MCF 10A (cell line): ENCODE data around the gene NCBP1. TPM values are rescaled to one million over a fixed set of nuclear protein-coding genes. Genes with fewer than 3 reads are reported as not detected.

Experiments used
- BruUV-seq: library from RNA; stranded (reverse); fragments of 400-500 nt; replicated peaks from 2 replicates; lab custom pipeline; 2021; lab: Mats Ljungman, UMichigan
- CTCF ChIA-PET: fragments of 300-600 bp; sonication (Branson Sonifier 250); formaldehyde crosslinking; extraction: SDS; loops from one replicate; lab custom pipeline; 2021; ENCODE audit warnings: antibody characterized with exemption, inconsistent platforms; lab: Yijun Ruan, JAX
- POLR2A ChIA-PET: fragments of 300-600, 350-650 bp; sonication (Branson Sonifier 250); formaldehyde crosslinking; extraction: SDS; loops from one replicate; lab custom pipeline; 2020; ENCODE audit warnings: antibody characterized with exemption, inconsistent platforms; lab: Yijun Ruan, JAX
- DNase-seq: peaks from one replicate; pipeline ENCODE4 v3.0.0-alpha.2; 2018; ENCODE audit not compliant: unreplicated experiment
- H3K27ac Mint-ChIP-seq: one replicate; pipeline ENCODE4 v1.8.0; 2022; ENCODE audit warnings: mild to moderate bottlenecking, low read depth, mixed read lengths; ENCODE audit not compliant: unreplicated experiment
- H3K27me3 Mint-ChIP-seq: one replicate; pipeline ENCODE4 v1.8.0; 2022; ENCODE audit warnings: mixed read lengths; ENCODE audit not compliant: insufficient read depth, unreplicated experiment
- H3K36me3 Mint-ChIP-seq: one replicate; pipeline ENCODE4 v1.8.0; 2022; ENCODE audit warnings: mild to moderate bottlenecking, moderate library complexity, mixed read lengths; ENCODE audit not compliant: insufficient read depth, unreplicated experiment
- H3K4me1 Mint-ChIP-seq: one replicate; pipeline ENCODE4 v1.8.0; 2022; ENCODE audit warnings: mixed read lengths; ENCODE audit not compliant: insufficient read depth, unreplicated experiment
- H3K4me3 Mint-ChIP-seq: one replicate; pipeline ENCODE4 v1.8.0; 2022; ENCODE audit warnings: mild to moderate bottlenecking, moderate library complexity, mixed read lengths; ENCODE audit not compliant: unreplicated experiment
- H3K9me3 Mint-ChIP-seq: one replicate; pipeline ENCODE4 v1.8.0; 2022; ENCODE audit warnings: mixed read lengths; ENCODE audit not compliant: unreplicated experiment
- CTCF ChIP-seq: fragments of 200-600 bp; IDR thresholded peaks from one replicate; pipeline ENCODE4 v1.8.0; 2022; ENCODE audit warnings: antibody characterized with exemption, mild to moderate bottlenecking; ENCODE audit not compliant: unreplicated experiment
- intact Hi-C: fragments of 100-400 bp; cut with micrococcal nuclease; formaldehyde crosslinking; loops from 2 replicates; pipeline ENCODE4 v1.14.1; 2022
- total RNA-seq: library from RNA; stranded (reverse); gene quantifications from 2 replicates; pipeline ENCODE4 v1.2.3, GENCODE V29; 2022

NCBP1 gene
- total RNA-seq, 1 experiment from 2014 or later = 38.7 TPM

DNA sequence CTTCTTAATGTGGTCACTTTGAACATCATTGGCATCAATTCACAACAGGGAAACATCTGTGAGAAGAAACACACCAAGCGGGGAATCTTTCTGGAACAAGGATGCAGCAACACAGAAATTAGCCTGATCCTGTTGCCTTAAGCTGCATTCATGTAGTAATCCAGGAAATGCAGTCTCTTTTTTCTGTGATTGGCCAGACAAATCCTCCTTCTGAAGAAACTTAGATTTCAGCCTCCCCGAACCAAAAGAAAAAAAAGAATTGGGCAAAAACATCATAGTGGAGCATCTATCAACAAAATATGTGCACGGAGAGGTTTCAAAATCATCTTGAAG is 70.7 kb downstream of the NCBP1 start:
- TF ChIP-seq CTCF = no peak
- Mint-ChIP-seq H3K4me3 (peak overlapping the region; percentile 60), H3K4me1 (peaks cover 32% of the 10 kb centered on the region), H3K27ac (peak overlapping the region; percentile 97), H3K9me3 (no peaks in the 10 kb centered on the region), H3K36me3 (no peaks in the 10 kb centered on the region), H3K27me3 (no peaks in the 10 kb centered on the region)
- BruUV-seq = no TSS peak
- CTCF ChIA-PET = interaction anchor here (0.5 to 3.6 kb wide), 9 partner anchors 11 to 1506 kb away, joined by 3 to 45 read pairs (median 4); partner anchors contain the start of gene TRMO
- intact Hi-C loops = no loop called here
- DNase-seq = no peak
- POLR2A ChIA-PET = interaction anchor here (0.7 to 3.1 kb wide), 12 partner anchors 8 to 353 kb away, joined by 3 to 18 read pairs (median 4); partner anchors contain the start of genes TRMO and XPA

DNA sequence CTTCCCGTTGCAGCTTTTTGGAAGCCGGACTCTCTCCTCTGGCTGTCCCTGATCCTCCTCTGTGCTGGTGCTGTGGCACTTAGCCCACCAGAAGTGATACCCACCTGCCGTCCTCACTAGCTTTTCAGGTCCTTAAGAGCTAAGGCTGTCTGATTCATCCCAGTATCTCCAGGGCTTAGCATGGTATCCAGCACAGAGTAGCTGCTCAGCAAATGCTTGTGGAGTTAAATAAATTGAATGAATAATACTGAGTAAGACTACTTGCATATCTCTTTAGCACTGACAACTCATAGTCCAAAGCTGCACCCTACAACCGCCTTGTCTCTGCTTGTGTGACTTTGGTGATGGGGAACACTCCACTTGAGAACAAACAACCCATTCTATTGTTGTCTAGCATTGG is 71.2 kb downstream of the NCBP1 start:
- H3K36me3 Mint-ChIP-seq = no peaks in the 10 kb centered on the region
- no peaks in the 10 kb centered on the region for H3K9me3 Mint-ChIP-seq
- TF ChIP-seq CTCF = no peak
- H3K27me3 Mint-ChIP-seq = no peaks in the 10 kb centered on the region
- no TSS peak for BruUV-seq
- no peak overlapping the region for H3K4me3 Mint-ChIP-seq
- intact Hi-C loops = no loop called here
- CTCF ChIA-PET = interaction anchor here (0.5 to 3.6 kb wide), 13 partner anchors 9 to 1506 kb away, joined by 3 to 45 read pairs (median 4); partner anchors contain the start of gene TRMO
- H3K27ac Mint-ChIP-seq = peak overlapping the region; percentile 97
- peaks cover 32% of the 10 kb centered on the region for H3K4me1 Mint-ChIP-seq
- POLR2A ChIA-PET = interaction anchor here (0.5 to 3.1 kb wide), 10 partner anchors 9 to 353 kb away, joined by 3 to 18 read pairs (median 4); partner anchors contain the start of genes TRMO and XPA
- no peak for DNase-seq

- ChIA-PET CTCF (interaction anchor here (0.6 to 3.6 kb wide), 10 partner anchors 8 to 275 kb away, joined by 3 to 45 read pairs (median 4); partner anchors contain the start of gene TRMO), POLR2A (interaction anchor here (0.6 to 3.1 kb wide), 2 partner anchors 9 to 69 kb away, joined by 3 to 17 read pairs; partner anchors contain the start of gene XPA)
- H3K9me3 Mint-ChIP-seq = no peaks in the 10 kb centered on the region
- peaks cover 32% of the 10 kb centered on the region for H3K4me1 Mint-ChIP-seq
- H3K36me3 Mint-ChIP-seq = no peaks in the 10 kb centered on the region
- TF ChIP-seq CTCF = no peak
- peak overlapping the region; percentile 2 for H3K27ac Mint-ChIP-seq
- no TSS peak for BruUV-seq
- no peaks in the 10 kb centered on the region for H3K27me3 Mint-ChIP-seq
- no peak overlapping the region for H3K4me3 Mint-ChIP-seq
- intact Hi-C loops = no loop called here
- DNase-seq = peak; percentile 22
These were observed 71.8 kb downstream of the NCBP1 start for GRCh38 chr9:97705354-97705950.

DNA sequence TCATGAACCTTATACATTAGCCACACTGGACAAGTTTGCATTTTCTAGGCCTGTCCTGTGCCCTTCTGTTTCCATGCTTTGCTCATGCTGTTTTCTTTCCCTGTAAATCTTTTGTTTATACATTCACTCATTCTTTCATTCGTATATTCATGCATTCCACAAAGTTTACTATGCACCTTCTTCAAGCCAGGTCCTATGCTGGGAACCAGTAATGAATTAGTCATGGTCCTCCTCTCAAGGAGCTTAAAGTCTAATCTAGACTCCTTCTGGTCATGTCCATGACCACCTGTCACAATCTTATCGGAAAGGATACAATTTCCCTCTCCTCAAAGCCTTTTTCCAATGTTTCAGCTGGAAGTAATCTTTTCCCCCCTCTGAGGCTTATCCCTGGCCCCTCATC is 72.6 kb downstream of the NCBP1 start:
- DNase-seq = no peak
- intact Hi-C loops = no loop called here
- H3K4me1 Mint-ChIP-seq = peaks cover 32% of the 10 kb centered on the region
- peak overlapping the region; percentile 2 for H3K27ac Mint-ChIP-seq
- ChIA-PET POLR2A (interaction anchor here (0.6 to 3.1 kb wide), 2 partner anchors 10 to 68 kb away, joined by 3 to 17 read pairs; partner anchors contain the start of gene XPA), CTCF (interaction anchor here (0.6 to 3.6 kb wide), 4 partner anchors 87 to 216 kb away, joined by 4 to 45 read pairs (median 10); partner anchors contain the start of gene TRMO)
- no TSS peak for BruUV-seq
- H3K27me3 Mint-ChIP-seq = no peaks in the 10 kb centered on the region
- no peak overlapping the region for H3K4me3 Mint-ChIP-seq
- TF ChIP-seq CTCF = no peak
- no peaks in the 10 kb centered on the region for H3K36me3 Mint-ChIP-seq
- H3K9me3 Mint-ChIP-seq = no peaks in the 10 kb centered on the region
